Panc1 (cell line): Measurements from ENCODE around the gene TEX261. TPM values are rescaled to one million over a fixed set of nuclear protein-coding genes. Genes with fewer than 3 reads are reported as not detected.

Experiments
- ATAC-seq: fragments of 200-7000 bp; cut with Tn5 transposase; 2 replicates; pipeline ENCODE4 v1.9.1; 2020; ENCODE audit warnings: mild to moderate bottlenecking, moderate library complexity
- BruUV-seq: library from RNA; stranded (reverse); fragments of 400-500 nt; replicated peaks from 2 replicates; lab custom pipeline; 2021; lab: Mats Ljungman, UMichigan
- CTCF ChIA-PET: fragments of 300-600 bp; sonication (Branson Sonifier 250); formaldehyde crosslinking; loops from one replicate; lab custom pipeline; 2022; ENCODE audit warnings: antibody characterized with exemption; lab: Charles Lee
- POLR2A ChIA-PET: fragments of 300-600 bp; sonication (Branson Sonifier 250); formaldehyde crosslinking; loops from one replicate; lab custom pipeline; 2022; ENCODE audit warnings: antibody characterized with exemption; lab: Charles Lee
- DNase-seq: peaks from one replicate; pipeline ENCODE4 v3.0.0-alpha.2; 2010; ENCODE audit warnings: low read depth, low spot score
- H3K27ac ChIP-seq: 2 replicates; pipeline ENCODE4 v1.5.1; 2011; ENCODE audit warnings: mild to moderate bottlenecking, low read length, inconsistent platforms
- H3K27me3 ChIP-seq: fragments of 200-500 bp; sonication (Bioruptor generic); 2 replicates; pipeline ENCODE4 v1.6.0; 2014; ENCODE audit warnings: low read length, inconsistent platforms; ENCODE audit not compliant: control insufficient read depth, insufficient read depth
- H3K36me3 ChIP-seq: fragments of 200-500 bp; sonication (Bioruptor generic); 2 replicates; pipeline ENCODE4 v1.5.1; 2014; ENCODE audit warnings: inconsistent platforms, mild to moderate bottlenecking, low read length, moderate library complexity; ENCODE audit not compliant: control insufficient read depth, insufficient read depth
- H3K4me1 ChIP-seq: 2 replicates; pipeline ENCODE4 v1.5.1; 2011; ENCODE audit warnings: inconsistent platforms, mild to moderate bottlenecking, low read length, moderate library complexity; ENCODE audit not compliant: control insufficient read depth, insufficient read depth
- H3K4me3 ChIP-seq, 2 experiments: 2 replicates each; pipeline ENCODE4 v1.5.1; 2011 to 2012; ENCODE audit warnings: low read depth in 2 of 2, low read length in 2 of 2, mild to moderate bottlenecking in 2 of 2, inconsistent platforms in 1 of 2, moderate library complexity in 1 of 2
- H3K9me3 ChIP-seq: fragments of 200-500 bp; sonication (Bioruptor generic); 2 replicates; pipeline ENCODE4 v1.5.1; 2014; ENCODE audit warnings: low read depth, mild to moderate bottlenecking, inconsistent platforms, low read length, moderate library complexity; ENCODE audit not compliant: control insufficient read depth, insufficient read depth
- CTCF ChIP-seq: fragments of 450-650 bp; IDR thresholded peaks from 2 replicates; pipeline ENCODE4 v1.5.1; 2017; ENCODE audit warnings: mild to moderate bottlenecking
- POLR2AphosphoS5 ChIP-seq: IDR thresholded peaks from 2 replicates; pipeline ENCODE4 v1.6.1; 2012; ENCODE audit warnings: mild to moderate bottlenecking, low read depth, low read length, moderate library complexity
- SIN3A ChIP-seq: IDR thresholded peaks from 2 replicates; pipeline ENCODE4 v1.6.1; 2012; ENCODE audit warnings: low read depth, mild to moderate bottlenecking, low read length, moderate library complexity, borderline replicate concordance; ENCODE audit not compliant: insufficient read depth
- in situ Hi-C: cut with HindIII; loops from 2 replicates; pipeline ENCODE4 v1.10.0; 2016; ENCODE audit warnings: low sequenced_read_pairs, low pct_unique_long_range_greater_than_20kb
- intact Hi-C: fragments of 100-400 bp; cut with micrococcal nuclease; formaldehyde crosslinking; loops from one replicate; pipeline ENCODE4 v1.10.0; 2022; ENCODE audit not compliant: unreplicated experiment
- total RNA-seq: library from RNA; stranded (reverse); gene quantifications from one replicate; pipeline ENCODE4 v1.2.1, GENCODE V29; 2021; ENCODE audit not compliant: unreplicated experiment
- TF ChIP-seq, protein P1 (sequence below), 2 experiments: IDR thresholded peaks; 2 replicates each; pipeline ENCODE4 v1.6.1; 2011 to 2012; ENCODE audit warnings: low read depth in 2 of 2, control low read depth in 1 of 2, low read length in 1 of 2, mild to moderate bottlenecking in 1 of 2, moderate library complexity in 1 of 2; ENCODE audit not compliant: insufficient read depth in 1 of 2

TEX261 gene
- total RNA-seq, 1 experiment from 2014 or later = 64.9 TPM

GRCh38 chr2:70949086-70949485 is 45.6 kb downstream of the TEX261 start:
- in situ Hi-C loops = no loop called here
- no peak for TF ChIP-seq SIN3A
- no TSS peak for BruUV-seq
- intact Hi-C loops = loop anchor here (2.0 kb wide), 1 partner anchor 78 kb away; no protein-coding TSS in a partner anchor
- Histone ChIP-seq H3K4me3 (no peak overlapping the region), H3K36me3 (no peaks in the 10 kb centered on the region), H3K27me3 (peaks cover 11% of the 10 kb centered on the region), H3K27ac (no peak overlapping the region), H3K4me1 (no peaks in the 10 kb centered on the region; the same call in 1 of the 2 replicates), H3K9me3 (no peaks in the 10 kb centered on the region)
- ChIA-PET CTCF (interaction anchor here (0.6 to 1.4 kb wide), 10 partner anchors 15 to 212 kb away, joined by 3 to 5 read pairs (median 3); no protein-coding TSS in a partner anchor), POLR2A (no interaction called here)
- DNase-seq (no peak), ATAC-seq (no peak)

- DNase-seq = peak; percentile 63
- Histone ChIP-seq H3K4me3 (peak overlapping the region; percentile 16 to 43), H3K36me3 (no peaks in the 10 kb centered on the region), H3K27ac (no peak overlapping the region), H3K9me3 (no peaks in the 10 kb centered on the region), H3K4me1 (no peaks in the 10 kb centered on the region; the same call in 1 of the 2 replicates), H3K27me3 (peaks cover 5% of the 10 kb centered on the region)
- in situ Hi-C loops = no loop called here
- CTCF ChIA-PET = interaction anchor here (0.5 to 1.5 kb wide), 17 partner anchors 14 to 645 kb away, joined by 3 to 9 read pairs (median 3); partner anchors contain the start of genes ANKRD53 and NAGK
- TF ChIP-seq POLR2AphosphoS5 = no peak
- TF ChIP-seq, protein P1, sequence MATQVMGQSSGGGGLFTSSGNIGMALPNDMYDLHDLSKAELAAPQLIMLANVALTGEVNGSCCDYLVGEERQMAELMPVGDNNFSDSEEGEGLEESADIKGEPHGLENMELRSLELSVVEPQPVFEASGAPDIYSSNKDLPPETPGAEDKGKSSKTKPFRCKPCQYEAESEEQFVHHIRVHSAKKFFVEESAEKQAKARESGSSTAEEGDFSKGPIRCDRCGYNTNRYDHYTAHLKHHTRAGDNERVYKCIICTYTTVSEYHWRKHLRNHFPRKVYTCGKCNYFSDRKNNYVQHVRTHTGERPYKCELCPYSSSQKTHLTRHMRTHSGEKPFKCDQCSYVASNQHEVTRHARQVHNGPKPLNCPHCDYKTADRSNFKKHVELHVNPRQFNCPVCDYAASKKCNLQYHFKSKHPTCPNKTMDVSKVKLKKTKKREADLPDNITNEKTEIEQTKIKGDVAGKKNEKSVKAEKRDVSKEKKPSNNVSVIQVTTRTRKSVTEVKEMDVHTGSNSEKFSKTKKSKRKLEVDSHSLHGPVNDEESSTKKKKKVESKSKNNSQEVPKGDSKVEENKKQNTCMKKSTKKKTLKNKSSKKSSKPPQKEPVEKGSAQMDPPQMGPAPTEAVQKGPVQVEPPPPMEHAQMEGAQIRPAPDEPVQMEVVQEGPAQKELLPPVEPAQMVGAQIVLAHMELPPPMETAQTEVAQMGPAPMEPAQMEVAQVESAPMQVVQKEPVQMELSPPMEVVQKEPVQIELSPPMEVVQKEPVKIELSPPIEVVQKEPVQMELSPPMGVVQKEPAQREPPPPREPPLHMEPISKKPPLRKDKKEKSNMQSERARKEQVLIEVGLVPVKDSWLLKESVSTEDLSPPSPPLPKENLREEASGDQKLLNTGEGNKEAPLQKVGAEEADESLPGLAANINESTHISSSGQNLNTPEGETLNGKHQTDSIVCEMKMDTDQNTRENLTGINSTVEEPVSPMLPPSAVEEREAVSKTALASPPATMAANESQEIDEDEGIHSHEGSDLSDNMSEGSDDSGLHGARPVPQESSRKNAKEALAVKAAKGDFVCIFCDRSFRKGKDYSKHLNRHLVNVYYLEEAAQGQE (IDR thresholded peaks at IDR 0.05; ENCODE audit: insufficient read depth in 1 of 2, low read depth in 2 of 2, low read length in 1 of 2) = no peak
- TF ChIP-seq CTCF = peak; percentile 97
- intact Hi-C loops = loop anchor here (2.0 kb wide), 1 partner anchor 78 kb away; no protein-coding TSS in a partner anchor
- BruUV-seq = no TSS peak
- POLR2A ChIA-PET = interaction anchor here (0.5 kb wide), 1 partner anchor 704 kb away, joined by 8 read pairs; no protein-coding TSS in a partner anchor
- ATAC-seq = peak; percentile 96
Measured at GRCh38 chr2:70948337-70949003, 46.2 kb downstream of the TEX261 start.
